Activated CD8-positive, alpha-beta memory T cell treated with anti-CD3 and anti-CD28 coated beads, Interleukin-2, amount 50 U/mL, for 4 hours (primary cell): Measurements from ENCODE around the gene SORCS1.
A peak's percentile ranks its signal among the peaks of the same experiment; 100 is the strongest.

Experiments used
- DNase-seq: peaks from one replicate; pipeline ENCODE4 v3.0.0-alpha.2; 2020

The SORCS1 gene

DNA sequence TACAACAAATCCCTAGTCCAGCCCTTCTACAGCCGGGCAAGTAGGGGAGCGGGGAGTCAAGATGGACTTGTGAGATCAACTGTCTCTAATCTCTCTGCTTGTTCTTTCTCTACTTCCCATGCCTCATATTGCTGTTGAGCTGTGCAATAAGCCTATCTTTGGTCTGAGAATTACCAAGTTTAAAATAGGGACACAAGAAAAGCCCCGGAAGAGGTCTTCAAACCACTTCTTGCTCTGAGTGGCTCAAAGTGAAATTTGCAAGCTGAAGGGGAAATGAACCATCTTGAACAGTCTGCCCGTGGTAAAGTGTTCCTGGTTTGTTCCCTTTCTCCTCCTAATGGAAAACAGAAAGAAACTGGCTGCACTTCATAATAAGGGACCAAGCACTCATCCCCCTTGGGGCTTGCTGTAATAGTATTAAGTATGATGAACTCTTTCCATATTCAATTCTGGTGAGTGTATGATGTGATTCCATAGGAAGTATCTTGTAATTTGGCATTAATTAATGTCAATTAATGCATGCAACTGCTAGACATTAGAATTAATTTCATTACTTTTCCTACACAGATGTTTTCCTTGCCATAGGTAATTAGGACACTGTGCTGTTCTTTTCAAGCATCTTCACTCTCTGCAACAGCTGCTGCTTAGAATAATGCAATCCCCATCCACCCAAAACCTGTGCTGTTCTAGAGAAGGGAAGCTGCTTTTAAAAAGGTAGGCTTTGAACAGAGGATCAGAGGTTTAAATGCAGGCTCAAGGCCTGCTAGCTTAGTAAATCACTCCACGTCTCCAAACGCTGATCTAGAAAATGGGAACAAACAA is 449.6 kb downstream of the SORCS1 start:
- no peak for DNase-seq

DNA sequence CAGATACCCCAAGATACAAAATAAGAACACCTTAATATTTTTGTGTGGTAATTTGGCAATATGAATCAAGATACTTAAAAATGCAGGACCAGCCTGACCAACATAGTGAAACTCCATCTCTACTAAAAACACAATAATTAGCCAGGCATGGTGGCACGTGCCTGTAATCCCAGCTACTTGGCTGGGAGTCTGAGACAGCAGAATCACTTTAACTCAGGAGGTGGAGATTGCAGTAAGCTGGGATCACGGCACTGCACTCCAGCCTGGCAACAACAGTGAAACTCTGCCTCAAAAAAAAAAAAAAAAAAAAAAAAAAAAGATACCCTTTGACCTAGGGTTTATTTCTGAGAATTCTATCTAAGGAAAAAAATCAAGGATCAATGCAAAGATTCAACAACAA is 450.7 kb downstream of the SORCS1 start:
- DNase-seq = no peak

- DNase-seq = no peak
Observed at GRCh38 chr10:106712988-106713387, 451.5 kb downstream of the SORCS1 start.

- DNase-seq = peak; percentile 14
Observed at GRCh38 chr10:106711313-106711906, 453.1 kb downstream of the SORCS1 start.

- DNase-seq = no peak
Observed at GRCh38 chr10:106708506-106708905, 456.0 kb downstream of the SORCS1 start.

GRCh38 chr10:106707657-106708056 is 456.8 kb downstream of the SORCS1 start:
- DNase-seq = no peak

- no peak for DNase-seq
Observed at GRCh38 chr10:106706127-106706526, 458.4 kb downstream of the SORCS1 start.

GRCh38 chr10:106705681-106706100 is 458.8 kb downstream of the SORCS1 start:
- no peak for DNase-seq

- no peak for DNase-seq
Observed at GRCh38 chr10:106696239-106696638, 468.3 kb downstream of the SORCS1 start.

GRCh38 chr10:106694696-106695095 is 469.8 kb downstream of the SORCS1 start:
- DNase-seq = no peak

DNA sequence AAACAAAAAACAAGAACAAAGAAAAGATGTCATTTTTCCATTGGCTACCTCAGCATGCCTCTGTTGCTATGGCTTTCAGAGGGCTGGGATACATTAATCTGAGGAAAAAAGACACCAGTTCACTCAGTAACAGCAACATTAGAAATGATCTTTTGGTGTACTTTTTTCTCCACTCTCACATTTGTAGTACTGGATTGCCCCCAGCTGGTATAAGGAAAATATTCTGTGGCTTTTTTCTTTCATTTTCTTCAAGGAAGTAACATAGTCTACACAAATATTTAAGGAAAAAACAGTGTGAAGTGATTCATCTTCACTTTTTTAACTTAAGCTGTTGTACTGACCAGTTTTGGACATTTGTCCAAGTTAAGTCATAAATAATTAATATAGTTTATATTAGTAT is 482.3 kb downstream of the SORCS1 start:
- no peak for DNase-seq

- no peak for DNase-seq
Observed at GRCh38 chr10:106680061-106680460, 484.4 kb downstream of the SORCS1 start.

- no peak for DNase-seq
Observed at GRCh38 chr10:106679314-106679713, 485.2 kb downstream of the SORCS1 start.

DNA sequence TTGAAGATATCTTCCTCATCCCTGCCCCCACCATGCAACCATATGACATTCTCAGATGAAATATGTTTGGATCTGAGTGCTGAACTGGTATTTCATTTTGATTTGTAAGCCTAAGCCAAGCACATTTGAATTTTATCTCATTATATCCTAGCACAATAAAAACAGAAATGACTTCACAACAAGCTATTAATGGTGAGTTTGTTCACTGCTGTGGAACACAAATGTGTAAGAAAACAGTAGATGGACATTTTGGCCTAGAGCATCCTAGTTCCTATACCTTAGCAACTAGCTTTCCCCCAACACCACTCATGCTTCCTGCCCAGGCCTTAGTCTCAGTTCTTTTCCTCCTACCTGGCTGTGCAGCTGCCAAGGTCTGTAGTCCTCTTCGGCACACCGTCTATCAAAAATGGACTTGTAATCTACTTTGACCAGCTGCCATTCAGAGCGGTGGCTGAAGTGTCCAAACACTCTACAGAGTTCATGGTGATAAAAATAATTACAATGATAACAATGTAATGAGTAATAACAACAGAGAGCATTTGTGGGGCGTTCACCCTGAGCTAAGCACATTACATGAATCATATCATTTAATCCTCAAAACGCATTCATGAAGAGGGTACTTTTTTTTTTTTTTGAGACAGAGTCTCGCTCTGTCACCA is 491.9 kb downstream of the SORCS1 start:
- DNase-seq = no peak

- no peak for DNase-seq
Observed at GRCh38 chr10:106661767-106662140, 502.8 kb downstream of the SORCS1 start.

DNA sequence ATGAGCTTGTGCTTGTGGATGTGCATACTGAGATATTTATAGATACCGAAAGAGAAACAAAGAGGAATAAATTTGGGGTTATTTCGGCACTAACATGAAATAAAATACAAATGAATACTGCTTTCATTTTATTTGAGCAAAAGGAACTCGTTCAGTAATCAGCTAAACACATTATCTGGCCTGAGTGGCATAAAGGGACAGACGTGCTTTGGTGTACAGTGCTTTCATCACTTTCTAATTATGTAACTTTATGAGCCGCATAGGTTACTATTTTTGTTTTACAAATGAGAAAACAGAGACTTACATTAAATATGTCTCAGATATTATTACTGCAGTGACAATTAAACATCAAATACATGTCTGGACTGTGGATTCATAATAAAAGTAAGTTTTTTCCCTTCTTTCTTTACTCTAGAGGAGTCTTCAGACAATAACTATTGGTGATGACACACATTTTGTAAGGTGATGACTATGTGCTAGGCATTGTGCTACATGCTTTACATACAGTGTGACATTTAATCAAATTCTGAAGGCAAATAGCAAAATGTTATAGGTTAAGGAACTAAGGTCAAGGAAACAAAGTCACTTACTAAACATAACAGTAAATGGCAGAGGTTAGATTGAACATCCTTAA is 503.3 kb downstream of the SORCS1 start:
- no peak for DNase-seq

- DNase-seq = no peak
Observed at GRCh38 chr10:106660550-106660949, 504.0 kb downstream of the SORCS1 start.

DNA sequence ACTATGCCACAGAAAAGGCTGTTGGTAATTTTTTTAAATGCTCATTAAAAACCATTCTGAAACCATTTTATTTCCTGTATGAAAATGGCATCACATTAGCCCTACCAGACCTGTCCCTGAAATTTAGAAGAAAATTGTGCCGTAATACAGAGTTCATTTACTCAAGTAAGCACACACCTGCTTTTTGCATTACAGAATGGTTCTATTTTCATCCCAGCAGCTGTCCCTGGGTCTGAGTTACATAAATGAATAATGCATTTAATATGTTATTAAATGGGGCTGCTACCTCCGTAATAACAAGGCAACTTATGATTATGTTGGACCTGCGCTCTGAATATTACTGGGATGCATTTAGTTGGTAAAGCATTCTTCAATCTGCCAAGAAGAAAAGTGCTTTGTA is 508.9 kb downstream of the SORCS1 start:
- DNase-seq = no peak

GRCh38 chr10:106655165-106655564 is 509.3 kb downstream of the SORCS1 start:
- DNase-seq = no peak

DNA sequence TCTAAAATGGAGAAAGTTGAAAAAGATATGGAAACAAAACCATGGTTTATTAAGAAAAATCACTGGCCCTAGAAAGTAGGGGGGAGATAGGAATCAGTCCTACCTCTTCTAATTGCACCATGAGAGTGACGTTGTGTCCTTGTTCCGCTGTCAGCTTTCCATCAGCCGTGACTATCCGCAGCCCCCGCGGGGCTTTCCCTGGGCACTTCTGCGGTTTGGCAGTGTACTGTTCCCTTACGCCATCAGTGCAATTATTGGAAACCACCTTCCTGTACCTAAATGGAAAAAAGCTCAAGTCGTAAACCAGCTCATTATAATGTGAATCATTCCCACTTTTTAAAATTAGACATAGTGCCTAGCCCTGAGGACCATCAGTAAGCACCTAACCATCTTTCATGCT is 512.2 kb downstream of the SORCS1 start:
- no peak for DNase-seq

DNA sequence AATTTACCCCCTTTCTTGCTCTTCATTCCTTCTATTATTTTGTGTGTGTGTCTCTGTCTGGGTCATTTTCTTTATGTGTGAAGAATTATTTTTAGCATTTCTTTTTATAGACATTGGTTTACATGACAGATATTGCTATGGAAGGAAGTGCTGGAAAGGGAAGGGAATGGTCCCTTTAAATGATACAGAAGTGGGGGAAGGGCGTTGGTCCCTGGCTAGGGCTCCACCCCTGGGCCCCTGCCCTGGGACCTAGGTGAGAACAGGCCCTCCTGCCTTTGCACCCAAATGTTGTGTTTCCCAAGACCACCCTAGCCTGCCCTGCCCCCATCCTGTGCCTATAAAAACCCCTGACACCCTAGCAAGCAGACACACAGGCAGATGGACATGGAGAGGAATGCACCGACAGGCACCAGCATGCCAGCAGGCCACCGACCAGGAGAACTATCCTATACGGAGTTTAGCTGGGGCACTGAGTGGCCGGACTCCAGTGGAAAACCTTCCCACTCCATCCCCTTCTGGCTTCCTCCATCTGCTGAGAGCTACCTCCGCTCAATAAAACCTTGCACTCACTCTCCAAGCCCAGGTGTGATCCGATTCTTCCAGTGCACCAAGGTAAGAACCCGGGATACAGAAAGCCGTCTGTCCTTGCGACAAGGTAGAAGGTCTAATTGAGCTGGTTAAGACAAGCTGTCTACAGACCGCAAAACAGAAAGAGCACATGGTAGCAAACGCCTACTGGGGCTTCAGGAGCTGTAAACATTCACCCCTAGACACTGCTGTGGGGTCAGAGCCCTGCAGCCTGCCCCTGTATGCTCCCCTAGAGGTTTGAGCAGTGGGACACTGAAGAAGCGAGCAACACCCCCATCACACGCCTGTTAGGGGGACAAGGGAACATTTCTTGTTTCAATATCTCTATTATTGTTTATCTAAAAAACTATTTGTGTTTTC is 515.7 kb downstream of the SORCS1 start:
- DNase-seq = no peak

DNA sequence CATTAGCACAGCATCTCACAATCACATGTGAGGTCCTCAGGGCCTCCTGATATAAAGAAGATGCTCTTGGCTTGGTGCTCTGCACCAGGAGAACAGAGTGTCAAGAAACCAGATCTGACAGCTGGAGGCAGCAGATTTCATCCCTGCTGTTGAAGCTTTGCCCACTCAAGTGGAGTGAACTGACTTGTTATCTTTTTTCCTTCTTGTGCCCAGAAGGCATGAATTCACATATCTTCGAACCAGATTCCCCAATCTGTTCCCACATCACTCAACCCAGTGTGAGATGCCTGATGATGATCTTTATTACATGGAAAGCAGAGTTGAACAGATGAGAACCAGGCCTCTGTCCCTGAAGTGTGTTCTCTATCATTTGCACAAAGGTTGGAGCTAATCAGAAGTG is 521.0 kb downstream of the SORCS1 start:
- no peak for DNase-seq

DNA sequence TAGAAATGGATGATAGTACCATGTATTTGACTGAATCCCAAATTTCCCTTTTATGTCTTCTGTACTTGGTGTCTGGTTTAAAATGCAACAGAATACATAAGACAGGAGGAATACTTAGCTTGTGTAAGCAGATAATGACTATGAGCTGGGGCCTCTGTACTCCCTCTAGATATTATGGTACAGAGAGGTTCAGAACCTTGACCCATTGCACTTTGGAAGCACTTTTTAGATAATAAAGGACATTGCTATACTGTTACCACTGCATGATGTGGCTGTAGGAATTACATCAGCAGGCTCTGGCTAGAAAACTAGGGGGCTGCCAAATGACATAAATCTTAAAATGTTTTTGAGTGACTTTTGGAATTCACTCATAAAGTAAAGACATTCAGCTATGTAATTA is 526.6 kb downstream of the SORCS1 start:
- no peak for DNase-seq
